ENCODE measurements around the gene SHOX. TPM values are rescaled to one million over a fixed set of nuclear protein-coding genes. Genes with fewer than 3 reads are reported as not detected.

Gene SHOX
- total and polyA plus RNA-seq, 2 experiments from 2014 or later = not detected

DNA sequence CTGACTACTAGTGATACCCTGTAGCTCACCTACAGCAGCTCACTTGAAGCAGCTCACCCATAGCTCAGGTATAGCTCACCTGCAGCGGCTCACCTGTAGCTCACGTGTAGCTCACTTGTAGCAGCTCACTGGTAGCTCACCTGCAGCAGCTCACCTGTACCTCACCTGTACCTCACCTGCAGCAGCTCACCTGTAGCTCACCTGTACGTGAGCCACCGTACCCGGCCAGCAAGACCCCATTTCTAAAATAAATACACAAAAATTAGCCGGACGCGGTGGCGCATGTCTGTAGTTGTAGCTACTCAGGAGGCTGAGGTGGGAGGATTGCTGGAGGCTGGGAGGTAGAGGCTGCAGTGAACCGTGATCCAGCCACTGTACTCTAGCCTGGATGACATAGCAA, 30.6 kb downstream of the SHOX start:
- Histone ChIP-seq H3K36me3 (no peaks in the 10 kb centered on the region), H3K9me3 (ENCODE audit: low read depth) (no peaks in the 10 kb centered on the region), H3K27me3 (no peaks in the 10 kb centered on the region), H3K4me1 (ENCODE audit: low read depth) (no peaks in the 10 kb centered on the region), H3K27ac (no peak overlapping the region), H3K4me3 (no peak overlapping the region)
- TF ChIP-seq, protein P1, sequence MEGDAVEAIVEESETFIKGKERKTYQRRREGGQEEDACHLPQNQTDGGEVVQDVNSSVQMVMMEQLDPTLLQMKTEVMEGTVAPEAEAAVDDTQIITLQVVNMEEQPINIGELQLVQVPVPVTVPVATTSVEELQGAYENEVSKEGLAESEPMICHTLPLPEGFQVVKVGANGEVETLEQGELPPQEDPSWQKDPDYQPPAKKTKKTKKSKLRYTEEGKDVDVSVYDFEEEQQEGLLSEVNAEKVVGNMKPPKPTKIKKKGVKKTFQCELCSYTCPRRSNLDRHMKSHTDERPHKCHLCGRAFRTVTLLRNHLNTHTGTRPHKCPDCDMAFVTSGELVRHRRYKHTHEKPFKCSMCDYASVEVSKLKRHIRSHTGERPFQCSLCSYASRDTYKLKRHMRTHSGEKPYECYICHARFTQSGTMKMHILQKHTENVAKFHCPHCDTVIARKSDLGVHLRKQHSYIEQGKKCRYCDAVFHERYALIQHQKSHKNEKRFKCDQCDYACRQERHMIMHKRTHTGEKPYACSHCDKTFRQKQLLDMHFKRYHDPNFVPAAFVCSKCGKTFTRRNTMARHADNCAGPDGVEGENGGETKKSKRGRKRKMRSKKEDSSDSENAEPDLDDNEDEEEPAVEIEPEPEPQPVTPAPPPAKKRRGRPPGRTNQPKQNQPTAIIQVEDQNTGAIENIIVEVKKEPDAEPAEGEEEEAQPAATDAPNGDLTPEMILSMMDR (IDR thresholded peaks at IDR 0.05; ENCODE audit: low read depth, low read length) = no peak
- DNase-seq (ENCODE audit: low read depth in 1 of 2, low spot score in 1 of 2) = no peak

DNA sequence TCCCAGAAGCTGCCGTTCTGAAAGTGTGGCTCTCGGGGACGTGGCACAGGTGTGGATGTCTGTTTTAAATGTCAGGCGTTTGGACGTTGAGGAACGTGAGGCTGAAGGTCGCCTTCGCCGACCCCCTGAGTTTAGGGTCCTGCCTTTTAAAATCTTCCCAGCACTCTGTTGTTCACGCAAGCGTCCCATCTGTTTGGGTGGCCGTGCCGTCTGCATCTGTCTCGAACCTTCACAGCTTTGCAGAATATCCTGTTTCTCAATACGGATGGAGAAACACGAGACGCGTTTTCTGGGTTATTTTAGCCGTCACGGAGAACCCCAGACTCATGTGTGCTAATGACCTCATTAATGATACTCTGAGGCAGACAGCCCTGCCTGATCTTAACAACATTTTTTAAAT, 31.5 kb downstream of the SHOX start:
- Histone ChIP-seq H3K4me3 (no peak overlapping the region), H3K27me3 (no peaks in the 10 kb centered on the region), H3K9me3 (ENCODE audit: low read depth) (no peaks in the 10 kb centered on the region), H3K36me3 (no peaks in the 10 kb centered on the region), H3K27ac (no peak overlapping the region), H3K4me1 (ENCODE audit: low read depth) (no peaks in the 10 kb centered on the region)
- TF ChIP-seq, protein P1 (IDR thresholded peaks at IDR 0.05; ENCODE audit: low read depth, low read length) = no peak
- no peak for DNase-seq (ENCODE audit: low read depth in 1 of 2, low spot score in 1 of 2)

DNA sequence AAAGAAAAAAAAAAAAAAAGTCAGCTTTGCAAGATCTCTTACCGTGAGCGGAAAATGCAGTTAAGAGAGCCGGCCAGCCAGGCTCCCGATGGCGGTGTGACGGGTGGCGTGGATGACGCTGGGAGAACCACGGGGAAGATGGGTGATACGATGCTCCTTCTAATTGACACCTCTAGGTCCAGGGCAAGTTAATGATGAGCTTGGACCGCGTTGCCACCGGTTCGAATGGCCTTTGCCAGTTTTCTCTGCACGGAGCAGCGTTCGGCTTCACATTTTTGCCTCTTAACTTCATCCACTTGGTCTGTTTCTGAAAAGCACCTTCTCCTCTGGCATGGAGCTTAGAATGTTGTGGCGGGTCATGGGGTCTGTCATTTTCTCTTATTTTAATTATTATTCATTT, 33.2 kb downstream of the SHOX start:
- H3K27ac ChIP-seq = no peak overlapping the region
- no peaks in the 10 kb centered on the region for H3K9me3 ChIP-seq (ENCODE audit: low read depth)
- H3K36me3 ChIP-seq = no peaks in the 10 kb centered on the region
- DNase-seq (ENCODE audit: low read depth in 1 of 2, low spot score in 1 of 2) = no peak
- no peak overlapping the region for H3K4me3 ChIP-seq
- no peaks in the 10 kb centered on the region for H3K27me3 ChIP-seq
- TF ChIP-seq, protein P1 (IDR thresholded peaks at IDR 0.05; ENCODE audit: low read depth, low read length) = no peak
- H3K4me1 ChIP-seq (ENCODE audit: low read depth) = no peaks in the 10 kb centered on the region

DNA sequence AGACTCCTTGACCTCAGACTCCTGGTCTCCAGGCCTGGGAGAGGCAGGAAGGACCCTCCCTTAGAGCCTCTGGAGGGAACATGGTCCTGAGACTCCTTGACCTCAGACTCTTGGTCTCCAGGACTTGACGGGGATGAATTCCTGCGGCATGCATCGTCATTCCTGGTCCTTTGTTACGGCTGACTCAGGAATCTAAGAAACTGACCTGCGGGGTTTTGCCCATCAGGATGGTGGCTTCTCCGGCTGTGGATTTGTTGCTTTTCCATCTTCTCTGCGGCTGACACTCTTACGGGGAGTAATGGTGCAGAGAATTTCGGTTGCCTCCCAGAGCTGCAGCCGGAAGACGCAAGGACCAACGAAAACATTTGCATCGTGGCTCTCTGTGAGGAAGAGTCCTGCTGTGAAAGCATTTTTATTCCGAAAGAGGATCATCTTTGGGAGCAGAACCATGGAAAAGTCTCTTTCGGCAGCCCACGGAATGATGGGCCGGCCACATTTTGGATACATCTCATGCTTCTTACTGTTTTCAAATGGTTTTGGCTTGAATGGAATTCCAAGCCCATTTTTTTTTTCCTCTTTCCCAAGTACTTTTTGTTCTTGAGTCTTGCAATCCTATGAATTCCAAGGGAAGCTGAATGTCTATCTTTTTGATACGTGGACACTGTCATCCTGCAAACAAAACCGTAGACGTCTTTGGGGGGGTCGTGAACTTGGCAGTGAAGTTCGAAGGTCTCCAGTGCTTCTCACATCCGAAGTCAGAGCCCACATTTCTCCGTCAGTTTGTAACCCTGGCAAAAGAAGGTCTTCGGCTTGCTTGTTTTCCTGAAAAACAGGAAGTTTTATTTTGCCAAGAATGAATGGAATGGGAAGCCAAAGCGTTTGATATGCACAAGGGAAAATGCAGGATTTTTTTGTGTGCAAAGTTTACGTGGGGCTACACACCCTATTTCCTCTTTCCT, 36.5 kb downstream of the SHOX start:
- no peak overlapping the region for H3K27ac ChIP-seq
- H3K27me3 ChIP-seq = no peaks in the 10 kb centered on the region
- H3K9me3 ChIP-seq (ENCODE audit: low read depth) = no peaks in the 10 kb centered on the region
- no peaks in the 10 kb centered on the region for H3K4me1 ChIP-seq (ENCODE audit: low read depth)
- TF ChIP-seq, protein P1 (IDR thresholded peaks at IDR 0.05; ENCODE audit: low read depth, low read length) = no peak
- no peak for DNase-seq (ENCODE audit: low read depth in 1 of 2, low spot score in 1 of 2)
- H3K4me3 ChIP-seq = no peak overlapping the region
- no peaks in the 10 kb centered on the region for H3K36me3 ChIP-seq

DNA sequence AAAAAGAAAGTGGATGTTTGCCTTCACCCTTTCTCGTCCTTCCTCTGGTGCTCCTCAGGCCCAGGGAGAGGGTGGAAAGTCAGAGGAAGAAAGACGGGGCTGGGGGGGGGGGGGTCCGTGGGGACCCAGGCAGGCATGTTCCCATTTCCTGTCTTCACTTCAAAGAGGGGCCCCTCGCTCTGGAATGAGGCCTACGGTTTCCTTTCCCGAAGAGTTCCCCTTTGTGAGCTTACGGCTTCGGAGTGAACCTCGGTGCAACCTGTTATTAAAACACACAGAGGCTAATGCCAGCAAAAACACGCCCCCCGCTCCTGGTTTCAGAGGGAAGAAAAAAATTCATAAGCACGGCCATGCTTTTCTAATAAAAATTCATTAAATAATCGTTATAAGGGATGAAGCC, 40.1 kb downstream of the SHOX start:
- no peaks in the 10 kb centered on the region for H3K4me1 ChIP-seq (ENCODE audit: low read depth)
- no peak overlapping the region for H3K4me3 ChIP-seq
- no peaks in the 10 kb centered on the region for H3K36me3 ChIP-seq
- H3K27ac ChIP-seq = no peak overlapping the region
- TF ChIP-seq, protein P1 (IDR thresholded peaks at IDR 0.05; ENCODE audit: low read depth, low read length) = no peak
- no peaks in the 10 kb centered on the region for H3K9me3 ChIP-seq (ENCODE audit: low read depth)
- no peaks in the 10 kb centered on the region for H3K27me3 ChIP-seq
- DNase-seq (ENCODE audit: low read depth in 1 of 2, low spot score in 1 of 2) = no peak
